NCI-H1105 (cell line): Measurements from ENCODE around the gene STUB1.

ENCODE experiments used
- DNase-seq: peaks from one replicate; lab custom pipeline; 2025; lab: John Stamatoyannopoulos, UW

STUB1 gene

DNA sequence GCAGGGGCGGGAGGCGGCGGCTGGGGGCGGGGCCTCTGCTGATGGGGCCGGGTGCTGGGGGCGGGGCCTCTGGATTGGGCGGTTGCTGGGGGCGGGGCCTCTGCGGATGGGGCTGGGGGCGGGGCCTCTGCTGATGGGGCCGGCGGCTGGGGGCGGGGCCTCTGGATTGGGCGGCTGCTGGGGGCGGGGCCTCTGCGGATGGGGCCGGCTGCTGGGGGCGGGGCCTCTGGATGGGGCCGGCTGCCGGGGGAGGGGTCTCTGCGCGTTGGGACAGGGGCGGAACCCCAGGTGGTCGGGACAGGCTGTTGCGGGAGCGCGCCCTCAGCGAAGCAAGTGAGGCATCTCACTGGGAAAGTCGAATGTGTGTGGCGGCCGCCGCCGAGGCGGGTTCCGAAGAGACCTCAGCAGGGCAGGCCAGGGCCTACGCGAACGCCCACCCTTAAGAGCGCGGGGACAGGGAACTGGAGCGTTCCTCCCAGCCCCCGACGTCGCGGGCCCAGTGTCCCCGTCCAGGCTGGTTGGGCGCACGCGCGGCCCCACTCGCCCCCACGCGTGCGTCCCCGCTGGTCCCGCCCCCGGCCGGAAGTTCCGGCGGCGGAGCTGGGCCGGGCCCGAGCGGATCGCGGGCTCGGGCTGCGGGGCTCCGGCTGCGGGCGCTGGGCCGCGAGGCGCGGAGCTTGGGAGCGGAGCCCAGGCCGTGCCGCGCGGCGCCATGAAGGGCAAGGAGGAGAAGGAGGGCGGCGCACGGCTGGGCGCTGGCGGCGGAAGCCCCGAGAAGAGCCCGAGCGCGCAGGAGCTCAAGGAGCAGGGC, at the start of gene STUB1:
STUB1 (plus strand) TSS at position 597 of the 811 bp plus-strand sequence; CDS start at position 713, 116 bp downstream.
- peak; percentile 44 for DNase-seq

GRCh38 chr16:630815-631405, 49.3 kb upstream of the STUB1 start, which contains the start of gene WFIKKN1:
TSS of gene WFIKKN1 (plus strand) at chr16:630985. CDS start at chr16:631254, 269 bp downstream.
- no peak for DNase-seq

- no peak for DNase-seq
Measured at GRCh38 chr16:631808-632358, 48.3 kb upstream of the STUB1 start.

DNA sequence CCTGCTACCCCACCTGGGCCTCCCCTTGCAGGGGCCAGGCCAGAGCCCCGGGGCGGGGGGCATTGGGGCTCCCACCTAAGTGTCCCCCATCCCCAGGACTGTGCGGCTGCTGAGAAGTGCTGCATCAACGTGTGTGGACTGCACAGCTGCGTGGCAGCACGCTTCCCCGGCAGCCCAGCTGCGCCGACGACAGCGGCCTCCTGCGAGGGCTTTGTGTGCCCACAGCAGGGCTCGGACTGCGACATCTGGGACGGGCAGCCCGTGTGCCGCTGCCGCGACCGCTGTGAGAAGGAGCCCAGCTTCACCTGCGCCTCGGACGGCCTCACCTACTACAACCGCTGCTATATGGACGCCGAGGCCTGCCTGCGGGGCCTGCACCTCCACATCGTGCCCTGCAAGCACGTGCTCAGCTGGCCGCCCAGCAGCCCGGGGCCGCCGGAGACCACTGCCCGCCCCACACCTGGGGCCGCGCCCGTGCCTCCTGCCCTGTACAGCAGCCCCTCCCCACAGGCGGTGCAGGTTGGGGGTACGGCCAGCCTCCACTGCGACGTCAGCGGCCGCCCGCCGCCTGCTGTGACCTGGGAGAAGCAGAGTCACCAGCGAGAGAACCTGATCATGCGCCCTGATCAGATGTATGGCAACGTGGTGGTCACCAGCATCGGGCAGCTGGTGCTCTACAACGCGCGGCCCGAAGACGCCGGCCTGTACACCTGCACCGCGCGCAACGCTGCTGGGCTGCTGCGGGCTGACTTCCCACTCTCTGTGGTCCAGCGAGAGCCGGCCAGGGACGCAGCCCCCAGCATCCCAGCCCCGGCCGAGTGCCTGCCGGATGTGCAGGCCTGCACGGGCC, 47.5 kb upstream of the STUB1 start:
- no peak for DNase-seq

GRCh38 chr16:633336-634050, 46.7 kb upstream of the STUB1 start:
- no peak for DNase-seq

- no peak for DNase-seq
Measured at GRCh38 chr16:634051-634670, 46.0 kb upstream of the STUB1 start.

DNA sequence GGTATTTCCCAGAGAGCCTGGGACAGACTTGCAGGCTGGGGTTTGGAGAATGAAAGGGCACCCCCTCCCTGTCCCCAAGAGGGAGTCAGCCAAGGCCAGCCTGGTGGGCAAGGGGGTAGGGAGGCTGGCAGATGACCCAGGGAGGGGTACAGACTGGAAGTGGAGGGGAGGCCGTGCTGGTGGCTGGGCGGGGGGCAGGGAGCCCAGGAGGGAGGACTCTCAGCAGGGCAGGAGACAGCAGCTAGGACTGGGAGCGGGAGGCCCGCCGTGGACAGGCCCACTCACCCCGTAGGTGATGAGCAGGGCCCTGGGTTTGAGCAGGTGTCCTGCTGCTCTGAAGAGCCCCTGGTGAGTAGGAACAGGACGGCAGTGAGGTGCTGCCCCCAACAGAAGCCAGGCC, 45.2 kb upstream of the STUB1 start:
- no peak for DNase-seq

DNA sequence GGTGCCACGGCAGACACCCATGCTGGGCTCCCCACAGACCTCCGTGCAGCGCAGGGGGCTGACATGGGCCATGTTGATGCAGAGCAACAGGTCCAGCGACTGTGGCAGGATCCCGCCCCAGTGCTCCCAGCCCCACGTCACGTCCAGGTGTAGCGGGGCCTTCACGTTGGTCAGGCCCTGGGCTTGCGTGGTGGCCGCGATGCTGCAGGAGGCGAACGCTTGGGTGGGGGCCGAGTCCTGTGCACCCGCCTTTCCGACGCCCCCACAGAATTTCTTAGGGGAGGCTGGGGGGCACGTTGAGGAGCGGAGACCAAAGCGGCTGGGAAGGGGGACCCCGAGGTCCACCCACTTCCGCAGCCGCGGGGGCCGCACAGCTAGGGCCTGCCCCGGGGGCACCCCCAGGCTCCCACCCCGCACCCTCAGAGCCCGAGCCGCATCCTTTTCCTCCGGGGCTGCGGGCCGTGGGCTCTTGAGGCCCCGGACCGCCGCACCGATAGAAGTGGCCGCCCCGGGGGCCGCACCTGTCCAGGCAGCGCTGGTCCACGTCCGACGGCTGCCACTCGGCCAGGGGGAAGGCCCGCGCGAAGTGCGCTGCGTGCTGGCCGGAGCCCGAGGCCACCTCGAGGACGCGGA, 44.5 kb upstream of the STUB1 start:
- no peak for DNase-seq

DNA sequence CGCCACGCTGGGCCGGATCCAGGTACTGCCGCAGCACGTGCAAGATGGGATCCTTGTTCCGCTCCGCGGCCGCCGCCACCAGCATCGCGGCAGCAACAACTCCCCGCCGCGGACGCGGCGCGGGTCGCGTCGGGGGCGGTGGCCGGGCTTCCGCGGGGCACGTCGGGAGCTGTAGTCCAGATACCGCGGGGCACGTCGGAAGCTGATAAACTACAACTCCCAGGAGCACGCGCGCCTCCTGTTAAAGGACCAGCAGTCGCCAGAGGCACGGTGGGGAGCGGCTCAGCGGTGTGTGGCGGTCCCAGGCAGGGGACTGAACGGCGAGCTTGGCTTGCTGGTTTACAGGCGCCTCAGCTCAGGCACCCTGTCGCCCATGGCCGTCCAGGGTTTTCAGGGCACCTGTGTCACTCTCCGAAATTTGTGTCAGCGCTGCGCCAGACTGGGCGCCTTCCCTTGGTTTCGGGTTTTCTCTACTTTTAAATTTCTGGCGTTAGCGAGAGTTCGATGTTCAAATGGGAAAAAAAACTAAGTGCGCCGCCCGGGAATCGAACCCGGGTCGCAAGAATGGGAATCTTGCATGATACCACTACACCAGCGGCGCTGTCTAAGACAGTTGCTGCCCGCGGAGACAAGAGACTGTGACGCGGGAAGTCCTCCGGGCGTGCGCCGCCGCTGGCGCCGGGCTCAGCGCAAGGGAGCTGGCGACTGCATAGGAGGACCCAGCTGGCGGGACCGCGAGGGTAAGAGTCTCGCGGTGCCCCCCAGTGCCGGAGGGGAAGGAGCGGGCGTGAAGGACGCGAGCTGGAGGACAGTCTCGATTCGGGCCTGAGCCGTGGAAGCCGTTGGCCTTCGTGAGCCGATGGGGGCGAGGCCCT, 43.8 kb upstream of the STUB1 start, which contains the start of gene METTL26:
METTL26 (minus strand) TSS at position 100 of the 875 bp plus-strand sequence; CDS start at position 85, 15 bp downstream.
- peak; percentile 74 for DNase-seq

DNA sequence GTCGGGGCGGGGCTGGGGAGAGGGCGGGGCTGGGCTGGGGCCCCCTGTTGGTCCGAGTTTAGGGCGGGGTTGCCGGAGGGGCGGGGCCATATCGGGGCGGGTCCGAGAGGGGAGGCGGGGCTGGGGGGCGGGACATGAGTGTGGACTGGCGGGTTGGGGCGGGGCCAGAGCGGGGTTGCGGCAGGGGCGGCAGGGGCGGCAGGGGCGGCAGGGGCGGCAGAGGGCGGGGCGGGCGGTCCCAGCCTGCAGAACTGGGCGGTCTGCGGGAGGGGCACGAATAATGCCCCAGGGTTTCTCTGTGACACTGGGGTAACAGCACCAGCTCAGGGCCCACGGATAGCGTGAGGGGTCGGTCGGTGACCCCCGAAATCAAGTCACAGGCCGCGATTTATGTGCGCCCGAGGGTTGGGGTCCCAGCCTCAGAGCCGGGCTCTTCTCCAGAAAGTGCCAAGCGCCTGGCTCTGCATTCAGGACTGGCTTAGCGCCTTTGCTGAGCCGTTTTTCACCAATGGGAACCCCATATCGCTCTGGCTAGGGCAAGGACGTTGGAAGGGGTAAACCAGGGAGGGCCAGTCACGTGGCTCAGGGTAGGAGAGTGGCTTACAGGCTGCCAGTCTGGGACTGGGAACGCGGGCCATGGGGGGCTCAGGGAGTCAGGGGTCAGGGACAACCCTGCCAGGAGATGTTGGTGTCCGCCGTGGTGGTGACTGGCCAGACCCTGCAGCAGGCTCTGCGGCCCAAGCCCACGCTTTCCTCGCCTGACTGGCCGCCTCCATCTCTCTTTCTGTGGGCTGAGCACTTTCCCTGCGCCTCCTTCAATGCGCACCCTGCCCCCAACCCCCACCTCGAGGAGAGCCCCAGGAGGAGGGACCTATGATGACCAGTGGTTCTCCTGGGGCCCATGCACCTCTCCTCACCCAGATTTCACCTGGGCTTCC, 42.9 kb upstream of the STUB1 start:
- DNase-seq = peak; percentile 45

- DNase-seq = no peak
Measured at GRCh38 chr16:638034-638543, 42.1 kb upstream of the STUB1 start.

DNA sequence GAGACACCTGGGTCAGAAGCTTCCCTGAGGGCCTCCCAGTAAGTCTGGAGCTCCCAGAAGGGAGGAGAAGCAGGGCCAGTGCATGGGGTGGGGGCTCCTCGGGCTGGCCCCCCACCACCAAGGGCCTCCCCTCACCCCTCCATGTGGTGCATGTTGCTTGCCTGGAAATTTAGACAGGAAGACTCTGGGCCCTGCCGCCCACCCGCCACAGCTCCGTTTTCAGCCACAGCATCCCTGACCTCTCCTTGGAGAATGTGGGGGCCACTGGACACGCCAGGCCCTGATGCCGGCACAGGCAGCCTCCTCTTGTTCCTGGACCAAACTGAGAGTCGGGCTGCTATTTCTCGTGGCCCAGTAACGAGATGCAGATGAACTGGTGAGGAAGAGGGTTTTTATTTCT, 41.4 kb upstream of the STUB1 start:
- DNase-seq = no peak

- DNase-seq = no peak
Measured at GRCh38 chr16:640614-641013, 39.6 kb upstream of the STUB1 start.

DNA sequence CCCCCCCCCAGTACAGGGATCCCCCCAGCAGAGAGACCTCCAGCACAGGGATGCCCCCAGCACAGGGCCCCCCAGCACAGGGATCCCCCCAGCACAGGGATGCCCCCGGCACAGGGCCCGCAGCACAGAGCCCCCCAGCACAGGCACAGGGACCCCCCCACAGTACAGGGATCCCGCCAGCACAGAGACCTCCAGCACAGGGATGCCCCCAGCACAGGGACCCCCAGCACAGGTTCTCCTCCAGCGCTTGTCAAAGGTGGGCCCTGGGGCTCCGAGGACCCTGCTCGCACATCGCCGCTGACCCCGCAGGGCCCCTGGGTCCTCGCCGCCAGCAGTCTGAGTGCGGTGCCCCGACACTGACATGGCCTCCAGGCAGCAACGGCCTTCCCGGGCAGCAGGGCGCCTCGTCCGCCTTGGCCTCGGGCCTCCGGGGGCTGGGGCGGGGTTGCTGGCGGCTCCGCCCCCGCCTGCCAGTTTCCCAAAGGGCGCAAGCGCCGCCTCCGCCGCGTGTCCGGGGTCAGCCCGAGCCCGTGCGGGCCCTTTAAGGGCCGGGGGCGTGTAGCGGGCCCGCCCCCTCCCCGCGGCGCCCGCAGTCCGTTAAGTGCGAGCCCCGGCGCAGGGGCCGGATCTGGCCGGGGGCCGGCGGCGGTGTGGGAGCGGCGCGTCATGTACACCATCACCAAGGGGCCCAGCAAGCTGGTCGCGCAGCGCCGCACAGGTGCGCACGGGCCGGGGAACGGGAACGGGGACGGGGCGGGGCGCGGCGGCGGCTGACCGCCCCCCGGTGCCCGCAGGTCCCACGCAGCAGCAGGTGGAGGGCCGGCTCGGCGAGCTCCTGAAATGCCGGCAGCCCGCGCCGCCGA, 38.7 kb upstream of the STUB1 start, which contains the start of gene MCRIP2:
MCRIP2 (plus strand) TSS at position 503 of the 863 bp plus-strand sequence; CDS start at position 667, 164 bp downstream.
- peak; percentile 13 for DNase-seq

DNA sequence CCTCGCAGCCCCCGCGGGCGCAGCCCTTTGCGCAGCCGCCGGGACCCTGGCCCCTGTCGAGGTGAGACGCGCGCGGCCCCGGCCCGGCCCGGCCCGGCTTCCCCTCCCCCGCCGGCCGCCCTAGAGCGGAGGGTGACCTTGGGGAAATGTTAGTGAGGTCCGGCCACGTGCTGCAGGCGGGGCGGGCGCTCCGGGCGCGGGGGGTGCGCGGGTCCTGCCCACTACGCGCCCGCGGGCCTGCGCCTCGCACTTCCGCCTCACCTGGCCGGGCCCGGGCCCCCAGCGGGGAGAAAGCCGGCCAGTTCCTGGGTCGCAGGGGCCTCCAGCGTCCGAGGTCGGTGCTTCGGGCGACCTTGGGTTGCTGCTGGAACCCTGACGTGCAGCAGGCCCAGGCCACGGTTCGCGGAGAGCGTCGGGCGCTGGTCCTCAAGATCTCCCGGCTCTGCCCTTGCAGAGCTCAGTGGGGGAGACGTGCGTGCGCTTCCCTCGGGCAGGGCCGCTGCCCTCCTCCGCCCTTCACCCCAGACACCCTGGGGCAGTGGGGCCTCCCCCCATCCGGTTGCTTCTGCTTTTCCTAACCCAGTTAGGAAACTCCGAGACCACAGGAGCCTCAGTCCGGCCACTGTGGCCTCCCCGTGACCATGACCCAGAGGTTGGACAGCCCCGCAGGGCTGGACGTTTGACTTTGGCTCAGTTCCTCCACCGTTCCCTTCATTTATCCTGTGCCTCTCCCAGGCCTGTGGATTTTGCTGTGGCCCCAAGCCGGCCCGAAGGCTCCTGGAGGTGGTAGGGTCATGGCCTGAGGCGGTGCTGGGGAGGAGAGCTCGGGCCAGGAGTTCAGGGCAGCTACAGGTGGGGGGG, 37.8 kb upstream of the STUB1 start:
- no peak for DNase-seq

DNA sequence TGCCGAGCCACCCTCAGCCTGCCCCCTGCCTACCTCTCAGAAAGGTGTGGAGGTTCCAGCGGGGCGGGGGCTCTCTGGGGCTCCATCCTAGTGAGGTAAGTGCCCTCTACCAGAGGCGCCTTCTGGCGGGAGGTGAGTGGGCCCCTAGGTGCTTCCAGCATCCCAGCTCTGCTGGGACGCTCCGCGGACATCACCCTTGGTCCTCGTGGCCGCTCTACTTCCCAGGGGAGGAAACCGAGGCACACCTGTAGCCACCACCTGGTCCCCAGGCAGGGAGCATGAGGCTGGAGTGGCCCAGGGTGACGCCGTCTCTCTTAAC, 37.2 kb upstream of the STUB1 start:
- DNase-seq = no peak
